Transverse colon (tissue), 4 donors: Measurements from ENCODE around the gene BTRC. TPM values are rescaled to one million over a fixed set of nuclear protein-coding genes. Genes with fewer than 3 reads are reported as not detected.
"Not testable (repeated sequence)": the region's sequence is repeated elsewhere in the genome, so short reads cannot be mapped to it uniquely, and the experiment has no call there.

Source experiments
- DNase-seq: peaks from one replicate; pipeline ENCODE4 v3.0.0-alpha.2; 2019
- H3K27ac ChIP-seq, 4 donors: fragments of 200-600 bp; sonication (generic); 2 replicates each; pipeline ENCODE4 v1.5.1; 2016 to 2018; ENCODE audit warnings: inconsistent platforms in 4 of 4
- H3K27me3 ChIP-seq: fragments of 200-600 bp; sonication (generic); 2 replicates; pipeline ENCODE4 v1.5.1; 2017; ENCODE audit warnings: inconsistent platforms
- H3K36me3 ChIP-seq, 4 donors: fragments of 200-600 bp; sonication (generic); 2 replicates each; pipeline ENCODE4 v1.5.1; 2017 to 2019; ENCODE audit warnings: inconsistent platforms in 4 of 4
- H3K4me1 ChIP-seq, 4 donors: fragments of 200-600 bp; sonication (generic); 2 replicates each; pipeline ENCODE4 v1.5.1; 2017 to 2020; ENCODE audit warnings: inconsistent platforms in 4 of 4
- H3K4me3 ChIP-seq, 4 donors: fragments of 200-600 bp; sonication (generic); 1 replicate in 1 of 4; 2 replicates in 3 of 4; pipeline versions ENCODE4 v1.5.1 to v1.6.1; 2017 to 2019; ENCODE audit warnings: inconsistent platforms in 4 of 4
- H3K9me3 ChIP-seq, 2 donors: fragments of 200-600 bp; sonication (generic); 2 replicates each; pipeline ENCODE4 v1.5.1; 2017 to 2019; ENCODE audit warnings: inconsistent platforms in 2 of 2
- CTCF ChIP-seq, 5 experiments: fragments of 200-600 bp in 3 of 5; fragments of 450-650 bp in 2 of 5; sonication (generic) in 3 of 5; IDR thresholded peaks; 1 replicate in 2 of 5; 2 replicates in 3 of 5; pipeline ENCODE4 v1.5.1; 2016 to 2017; ENCODE audit warnings: antibody characterized with exemption in 5 of 5, inconsistent platforms in 3 of 5, mild to moderate bottlenecking in 2 of 5, moderate library complexity in 1 of 5
- EP300 ChIP-seq: sonication (generic); formaldehyde crosslinking; IDR thresholded peaks from one replicate; pipeline ENCODE4 v1.6.1; 2017; ENCODE audit warnings: antibody characterized with exemption, low read depth
- POLR2A ChIP-seq: fragments of 450-650 bp; IDR thresholded peaks from one replicate; pipeline ENCODE4 v1.6.1; 2016; ENCODE audit warnings: antibody characterized with exemption, mild to moderate bottlenecking, moderate library complexity
- POLR2AphosphoS5 ChIP-seq, 3 donors: sonication (generic); formaldehyde crosslinking; IDR thresholded peaks; one replicate each; pipeline ENCODE4 v1.6.1; 2016; ENCODE audit warnings: antibody characterized with exemption in 3 of 3
- WGBS, 2 donors: methylation state at CpG; one replicate each; pipeline ENCODE4 v1.1.5; 2018; ENCODE audit warnings: low coverage in 1 of 2; 5-methylcytosine and 5-hydroxymethylcytosine counted together
- in situ Hi-C, 4 donors: fragments of 200-750 bp; cut with MboI; loops; one replicate each; pipeline versions ENCODE4 v1.15.0 to v1.15.1; 2017; ENCODE audit warnings: low sequenced_read_pairs in 3 of 4, low pct_ligation_motif_present in 1 of 4, low pct_unique_long_range_greater_than_20kb in 1 of 4
- intact Hi-C: fragments of 100-400 bp; cut with DNase I; formaldehyde crosslinking; loops from one replicate; pipeline ENCODE4 v1.15.1; 2023; ENCODE audit warnings: low total_unique reads
- total RNA-seq, 4 donors: library from RNA; depleted of rRNA; stranded (reverse); fragments of >200 nt; gene quantifications; one replicate each; pipeline ENCODE4 v1.1.0, GENCODE V29; 2016

Gene BTRC
- total RNA-seq, 4 donors from 2014 or later, result 8.6 to 195 (median 32.0) TPM

GRCh38 chr10:101414034-101414433, 60.1 kb downstream of the BTRC start:
- WGBS, 2 donors, result 64 to 82% methylated on average over 2 of the region's 2 CpGs
- DNase-seq, result no peak
- Histone ChIP-seq H3K27me3 (no peaks in the 10 kb centered on the region), H3K4me3 (no peak overlapping the region), H3K27ac (no peak overlapping the region), H3K9me3 (peaks cover 0 to 4% of the 10 kb centered on the region in 2 donors), H3K36me3 (no peaks in the 10 kb centered on the region), H3K4me1 (no peaks in the 10 kb centered on the region)
- intact Hi-C loops, result no loop called here
- TF ChIP-seq POLR2A, result no peak
- TF ChIP-seq EP300, result no peak
- no peak for TF ChIP-seq CTCF (IDR thresholded peaks at IDR 0.05)
- TF ChIP-seq POLR2AphosphoS5 (IDR thresholded peaks at IDR 0.05), result no peak
- in situ Hi-C loops, result no loop called here

DNA sequence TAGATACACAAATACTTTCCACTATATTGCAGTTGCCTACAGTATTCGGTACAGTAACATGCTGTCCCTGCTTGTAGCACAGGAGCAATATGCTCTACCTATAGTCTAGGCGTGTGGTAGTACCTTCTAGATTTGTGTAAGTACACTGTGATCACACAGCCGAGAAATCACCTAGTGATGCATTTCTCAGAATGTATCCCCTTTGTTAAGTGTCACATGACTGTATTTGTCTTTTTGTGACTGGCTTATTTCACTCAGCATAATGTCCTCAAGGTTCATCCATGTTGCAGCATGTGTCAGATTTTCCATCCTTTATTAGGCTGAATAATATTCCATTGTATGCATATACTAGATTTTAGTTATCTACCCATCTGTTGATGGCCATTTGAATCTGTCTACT, 61.9 kb downstream of the BTRC start:
- intact Hi-C loops (no loop called here), in situ Hi-C loops (no loop called here)
- TF ChIP-seq CTCF (IDR thresholded peaks at IDR 0.05), result no peak
- no peak for TF ChIP-seq POLR2AphosphoS5 (IDR thresholded peaks at IDR 0.05)
- TF ChIP-seq POLR2A, result no peak
- no peak for TF ChIP-seq EP300
- no peak for DNase-seq
- 87 to 92% methylated on average over 3 of the region's 3 CpGs for WGBS, 2 donors
- Histone ChIP-seq H3K4me3 (no peak overlapping the region), H3K4me1 (no peaks in the 10 kb centered on the region), H3K27ac (no peak overlapping the region), H3K9me3 (peaks cover 0 to 4% of the 10 kb centered on the region in 2 donors), H3K36me3 (no peaks in the 10 kb centered on the region), H3K27me3 (no peaks in the 10 kb centered on the region)

DNA sequence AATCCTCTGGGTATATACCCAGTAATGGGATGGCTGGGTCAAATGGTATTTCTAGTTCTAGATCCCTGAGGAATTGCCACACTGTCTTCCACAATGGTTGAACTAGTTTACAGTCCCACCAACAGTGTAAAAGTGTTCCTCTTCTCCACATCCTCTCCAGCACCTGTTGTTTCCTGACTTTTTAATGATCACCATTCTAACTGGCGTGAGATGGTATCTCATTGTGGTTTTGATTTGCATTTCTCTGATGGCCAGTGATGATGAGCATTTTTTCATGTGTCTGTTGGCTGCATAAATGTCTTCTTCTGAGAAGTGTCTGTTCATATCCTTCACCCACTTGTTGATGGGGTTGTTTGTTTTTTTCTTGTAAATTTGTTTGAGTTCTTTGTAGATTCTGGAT, 68.0 kb downstream of the BTRC start:
- H3K9me3 ChIP-seq, H3K27ac ChIP-seq, in situ Hi-C loops, DNase-seq, H3K27me3 ChIP-seq, H3K36me3 ChIP-seq, H3K4me1 ChIP-seq, H3K4me3 ChIP-seq, intact Hi-C loops: not testable (repeated sequence)
- WGBS, 2 donors, result 94% methylated on average over 1 of the region's 1 CpG; no CpG with 5 or more reads in 1 of the 2 donors

DNA sequence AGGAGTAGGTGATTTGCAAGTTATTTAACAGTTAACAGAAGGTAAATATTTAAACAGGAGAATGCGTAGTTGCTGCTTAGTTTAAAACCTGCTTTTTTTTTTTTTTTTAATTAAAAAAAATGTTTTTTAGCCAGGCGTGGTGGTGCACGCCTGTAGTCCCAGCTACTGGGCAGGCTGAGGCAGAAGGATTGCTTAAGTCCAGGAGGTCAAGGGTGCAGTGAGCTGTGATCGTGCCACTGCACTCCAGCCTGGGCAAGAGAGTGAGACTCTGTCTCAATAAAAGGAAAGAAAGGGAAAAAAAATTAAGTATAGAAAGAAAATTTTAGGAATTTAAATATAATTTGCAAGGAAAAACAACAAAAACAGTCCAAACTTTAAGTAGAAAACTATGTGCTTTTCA, 71.6 kb downstream of the BTRC start:
- no peaks in the 10 kb centered on the region for H3K36me3 ChIP-seq
- H3K9me3 ChIP-seq, result no peaks in the 10 kb centered on the region
- DNase-seq, result no peak
- no peak for TF ChIP-seq POLR2AphosphoS5 (IDR thresholded peaks at IDR 0.05)
- no peak for TF ChIP-seq POLR2A
- no peak for TF ChIP-seq CTCF (IDR thresholded peaks at IDR 0.05)
- no peak for TF ChIP-seq EP300
- WGBS, 2 donors, result 71 to 72% methylated on average over 2 to 4 of the region's 4 CpGs
- H3K4me1 ChIP-seq, result no peaks in the 10 kb centered on the region
- intact Hi-C loops (no loop called here), in situ Hi-C loops (loop anchor here in 1 of 4 donors (25.0 kb wide), 1 partner anchor 138 kb away; no protein-coding TSS in a partner anchor)
- H3K4me3 ChIP-seq, result no peak overlapping the region
- no peak overlapping the region for H3K27ac ChIP-seq
- no peaks in the 10 kb centered on the region for H3K27me3 ChIP-seq

DNA sequence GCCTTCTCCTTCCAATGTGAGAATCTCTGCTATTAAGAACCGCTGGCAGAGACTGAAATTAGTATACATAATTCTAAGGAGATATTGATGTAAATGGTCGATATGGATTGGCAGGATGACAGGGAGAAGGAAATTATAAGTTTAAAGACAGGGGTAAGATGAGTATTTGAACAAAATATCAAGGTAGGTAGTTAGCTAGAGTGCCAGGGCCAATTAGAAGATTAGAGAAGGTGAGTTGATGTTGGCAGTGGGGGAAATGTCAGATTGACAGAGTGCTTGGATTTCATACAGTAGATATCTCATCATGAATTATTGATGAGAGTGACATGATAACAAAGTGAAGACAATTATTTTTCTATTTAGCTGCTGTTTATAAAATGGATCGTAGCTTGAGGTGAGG, 74.1 kb downstream of the BTRC start:
- in situ Hi-C loops (loop anchor here in 1 of 4 donors (25.0 kb wide), 1 partner anchor 141 kb away; no protein-coding TSS in a partner anchor), intact Hi-C loops (no loop called here)
- Histone ChIP-seq H3K4me1 (no peaks in the 10 kb centered on the region), H3K27ac (no peak overlapping the region), H3K4me3 (no peak overlapping the region), H3K27me3 (no peaks in the 10 kb centered on the region), H3K36me3 (no peaks in the 10 kb centered on the region), H3K9me3 (no peaks in the 10 kb centered on the region)
- DNase-seq, result no peak
- TF ChIP-seq CTCF (IDR thresholded peaks at IDR 0.05), result no peak
- no peak for TF ChIP-seq POLR2A
- TF ChIP-seq POLR2AphosphoS5 (IDR thresholded peaks at IDR 0.05), result no peak
- no peak for TF ChIP-seq EP300
- 89 to 95% methylated on average over 3 of the region's 3 CpGs for WGBS, 2 donors
